Measurements from ENCODE around the gene ZBTB46.

- TF ChIP-seq CTCF (IDR thresholded peaks at IDR 0.05 in 2 of 3, conservative IDR thresholded peaks at IDR 0.05 in 1 of 3; ENCODE audit: control insufficient read depth in 2 of 3, extremely low read depth in 1 of 3, insufficient read depth in 1 of 3, low read depth in 3 of 3, low read length in 3 of 3): peak in 1 of 3 experiments; percentile 2; a peak in 1 of 6 replicates
- no peak for TF ChIP-seq ATF2 (IDR thresholded peaks at IDR 0.05; ENCODE audit: low read length)
- no peak for TF ChIP-seq USF2 (IDR thresholded peaks at IDR 0.05; ENCODE audit: borderline replicate concordance, low read depth, low read length)
- TF ChIP-seq SMC3 (IDR thresholded peaks at IDR 0.05; ENCODE audit: borderline replicate concordance, low read length): no peak
- peak; percentile 60; the same call in 1 of the 2 replicates for TF ChIP-seq MEF2A (IDR thresholded peaks at IDR 0.05; ENCODE audit: insufficient read depth, low read depth, low read length)
- TF ChIP-seq POLR2A (IDR thresholded peaks at IDR 0.05; ENCODE audit: low read depth, low read length): peak; percentile 83
- TF ChIP-seq ZNF274 (IDR thresholded peaks at IDR 0.05; ENCODE audit: insufficient read depth, insufficient read length): no peak
- no peak for TF ChIP-seq RFX5 (IDR thresholded peaks at IDR 0.05; ENCODE audit: low read depth, low read length)
- no peak; the same call in 1 of the 2 replicates for TF ChIP-seq POLR2AphosphoS5 (IDR thresholded peaks at IDR 0.05; ENCODE audit: low read length)
- no peak for TF ChIP-seq E2F8 (IDR thresholded peaks at IDR 0.05; ENCODE audit: low read depth, partially characterized antibody)
Measured at GRCh38 chr20:63707558-63708300, 123.3 kb downstream of the ZBTB46 start, which contains the start of the genes ARFRP1 and ZGPAT.

Measured in GM12878 (cell line).